HCT116 (cell line): ENCODE measurements around the gene RAB26. TPM values are rescaled to one million over a fixed set of nuclear protein-coding genes. Genes with fewer than 3 reads are reported as not detected.

Experiments
- ATAC-seq: fragments of 200-7000 bp; cut with Tn5 transposase; 2 replicates; pipeline ENCODE4 v1.9.1; 2020; ENCODE audit warnings: mild to moderate bottlenecking, moderate library complexity
- BruUV-seq: library from RNA; stranded (reverse); fragments of 400-500 nt; replicated peaks from 2 replicates; lab custom pipeline; 2021; lab: Mats Ljungman, UMichigan
- CTCF ChIA-PET: fragments of 300-600 bp; sonication (Branson Sonifier 250); formaldehyde crosslinking; loops from one replicate; lab custom pipeline; 2021; ENCODE audit warnings: antibody characterized with exemption; lab: Charles Lee
- POLR2A ChIA-PET: fragments of 300-600, 350-600 bp; sonication (Branson Sonifier 250); formaldehyde crosslinking; loops from one replicate; lab custom pipeline; 2021; ENCODE audit warnings: antibody characterized with exemption; lab: Charles Lee
- RAD21 ChIA-PET, 2 experiments: fragments of 300-600 bp; sonication (Branson Sonifier 250); formaldehyde crosslinking; loops; one replicate each; lab custom pipeline; 2023; ENCODE audit warnings: low total read pairs in 2 of 2; ENCODE audit not compliant: uncharacterized antibody in 2 of 2, unreplicated experiment in 2 of 2, low non-redundant PET in 1 of 2; lab: Charles Lee
- DNase-seq: peaks from one replicate; pipeline ENCODE4 v3.0.0-alpha.2; 2010; ENCODE audit warnings: low read depth, low spot score
- H2AFZ ChIP-seq: fragments of 200-600 bp; shearing (Covaris generic), sonication (generic); 2 replicates; pipeline ENCODE4 v1.6.1; 2017; ENCODE audit warnings: low read depth, mixed run types, mixed read lengths, antibody characterized with exemption, low read length; ENCODE audit not compliant: poor library complexity, severe bottlenecking
- H3K27ac ChIP-seq: 2 replicates; pipeline ENCODE4 v1.5.1; 2012; ENCODE audit warnings: low read depth, low read length
- H3K27me3 ChIP-seq: fragments of 200-600 bp; sonication (generic); 2 replicates; pipeline ENCODE4 v1.6.1; 2016; ENCODE audit warnings: mixed run types, low read length, mixed read lengths; ENCODE audit not compliant: insufficient read depth
- H3K36me3 ChIP-seq, 2 experiments: fragments of 200-500 bp in 1 of 2; fragments of 200-600 bp in 1 of 2; sonication (Bioruptor generic) in 1 of 2; sonication (generic) in 1 of 2; 2 replicates each; pipeline versions ENCODE4 v1.5.1 to v1.6.1; 2014 to 2016; ENCODE audit warnings: low read length in 2 of 2, inconsistent platforms in 1 of 2, mixed read lengths in 1 of 2, mixed run types in 1 of 2; ENCODE audit not compliant: insufficient read depth in 2 of 2, control insufficient read depth in 1 of 2
- H3K4me1 ChIP-seq, 2 experiments: fragments of 200-600 bp in 1 of 2; sonication (generic) in 1 of 2; 2 replicates each; pipeline versions ENCODE4 v1.5.1 to v1.6.1; 2012 to 2017; ENCODE audit warnings: low read length in 2 of 2, inconsistent platforms in 1 of 2, mild to moderate bottlenecking in 1 of 2, mixed read lengths in 1 of 2, mixed run types in 1 of 2, moderate library complexity in 1 of 2; ENCODE audit not compliant: insufficient read depth in 2 of 2, control insufficient read depth in 1 of 2
- H3K4me2 ChIP-seq: fragments of 200-600 bp; sonication (generic); 2 replicates; pipeline ENCODE4 v1.6.1; 2017; ENCODE audit warnings: mixed run types, low read length, mixed read lengths
- H3K4me3 ChIP-seq, 2 experiments: fragments of 200-600 bp in 1 of 2; sonication (generic) in 1 of 2; replicated peaks in 1 of 2; 2 replicates each; pipeline ENCODE4 v1.5.1; 2011 to 2016; ENCODE audit warnings: low read length in 2 of 2, control low read depth in 1 of 2, low read depth in 1 of 2, mild to moderate bottlenecking in 1 of 2, mixed read lengths in 1 of 2, mixed run types in 1 of 2
- H3K79me2 ChIP-seq: fragments of 200-600 bp; sonication (generic); 2 replicates; pipeline ENCODE4 v1.6.1; 2017; ENCODE audit warnings: mild to moderate bottlenecking, mixed run types, low read length, moderate library complexity, mixed read lengths; ENCODE audit not compliant: insufficient read depth
- H3K9ac ChIP-seq: fragments of 200-600 bp; sonication (generic); 2 replicates; pipeline ENCODE4 v1.6.1; 2016; ENCODE audit warnings: low read length, mixed read lengths
- H3K9me2 ChIP-seq: fragments of 200-600 bp; sonication (generic), shearing (Covaris generic); 2 replicates; pipeline ENCODE4 v1.6.1; 2017; ENCODE audit warnings: mixed run types, mild to moderate bottlenecking, moderate library complexity; ENCODE audit not compliant: insufficient read depth
- H3K9me3 ChIP-seq, 2 experiments: fragments of 200-500 bp in 1 of 2; fragments of 200-600 bp in 1 of 2; sonication (Bioruptor generic) in 1 of 2; sonication (generic) in 1 of 2; 2 replicates each; pipeline ENCODE4 v1.6.1; 2014 to 2017; ENCODE audit warnings: low read length in 2 of 2, mixed read lengths in 2 of 2, inconsistent platforms in 1 of 2, low read depth in 1 of 2, mild to moderate bottlenecking in 1 of 2, mixed run types in 1 of 2, moderate library complexity in 1 of 2; ENCODE audit not compliant: control insufficient read depth in 1 of 2, insufficient read depth in 1 of 2
- H4K20me1 ChIP-seq: fragments of 200-600 bp; sonication (generic), shearing (Covaris generic); 2 replicates; pipeline ENCODE4 v1.6.1; 2017; ENCODE audit warnings: mixed run types, mild to moderate bottlenecking, moderate library complexity; ENCODE audit not compliant: insufficient read depth
- CBX3 ChIP-seq: IDR thresholded peaks from 2 replicates; pipeline ENCODE4 v1.6.1; 2012; ENCODE audit warnings: low read depth
- CEBPB ChIP-seq: IDR thresholded peaks from 2 replicates; pipeline ENCODE4 v1.6.1; 2012; ENCODE audit warnings: low read depth
- CTCF ChIP-seq, 3 experiments: fragments of 200-600 bp in 1 of 3; sonication (generic) in 1 of 3; IDR thresholded peaks in 2 of 3; conservative IDR thresholded peaks in 1 of 3; 2 replicates each; pipeline ENCODE4 v1.5.1; 2012 to 2017; ENCODE audit warnings: low read depth in 2 of 3, low read length in 2 of 3, antibody characterized with exemption in 1 of 3, borderline replicate concordance in 1 of 3, control low read depth in 1 of 3, mild to moderate bottlenecking in 1 of 3, mixed read lengths in 1 of 3, mixed run types in 1 of 3, moderate library complexity in 1 of 3; ENCODE audit not compliant: insufficient read depth in 1 of 3
- ELF1 ChIP-seq: IDR thresholded peaks from 2 replicates; pipeline ENCODE4 v1.6.1; 2012; ENCODE audit warnings: low read depth, borderline replicate concordance
- EZH2phosphoT487 ChIP-seq: fragments of 200-600 bp; IDR thresholded peaks from 2 replicates; pipeline ENCODE4 v1.6.1; 2018; ENCODE audit warnings: antibody characterized with exemption, borderline replicate concordance
- POLR2A ChIP-seq: IDR thresholded peaks from 2 replicates; pipeline ENCODE4 v1.7.0; 2011; ENCODE audit warnings: borderline replicate concordance; ENCODE audit not compliant: insufficient read depth, insufficient read length; ENCODE audit errors: extremely low read depth
- POLR2AphosphoS5 ChIP-seq: IDR thresholded peaks from 2 replicates; pipeline ENCODE4 v1.6.1; 2011; ENCODE audit warnings: mild to moderate bottlenecking, low read depth, low read length, moderate library complexity
- REST ChIP-seq: IDR thresholded peaks from 2 replicates; pipeline ENCODE4 v1.6.1; 2012; ENCODE audit warnings: low read depth
- SIN3A ChIP-seq: IDR thresholded peaks from 2 replicates; pipeline ENCODE4 v1.6.1; 2012; ENCODE audit warnings: low read depth
- SRF ChIP-seq: IDR thresholded peaks from 2 replicates; pipeline ENCODE4 v1.6.1; 2012; ENCODE audit warnings: low read depth
- TCF7L2 ChIP-seq: IDR thresholded peaks from 2 replicates; pipeline ENCODE4 v1.7.0; 2011; ENCODE audit warnings: borderline replicate concordance, inconsistent platforms; ENCODE audit not compliant: insufficient read depth, insufficient read length; ENCODE audit errors: extremely low read depth
- ZNF274 ChIP-seq: fragments of 200-500 bp; sonication (Bioruptor generic); IDR thresholded peaks from 2 replicates; pipeline ENCODE4 v1.6.1; 2014; ENCODE audit warnings: mild to moderate bottlenecking, low read depth, low read length, inconsistent platforms
- intact Hi-C: fragments of 100-400 bp; cut with micrococcal nuclease; formaldehyde crosslinking; loops from 2 replicates; pipeline ENCODE4 v1.10.0; 2022
- total RNA-seq: library from RNA; stranded (reverse); gene quantifications from one replicate; pipeline ENCODE4 v1.2.1, GENCODE V29; 2021; ENCODE audit not compliant: unreplicated experiment

The RAB26 gene
- total RNA-seq, 1 experiment from 2014 or later = 44.9 TPM

GRCh38 chr16:2175454-2175853, 27.0 kb downstream of the RAB26 start:
- H3K9me2 ChIP-seq = no peaks in the 10 kb centered on the region
- POLR2A ChIA-PET = interaction anchor here (1.5 kb wide), 1 partner anchor 20 kb away, joined by 5 read pairs; the partner anchor contains the start of gene TRAF7
- H3K27me3 ChIP-seq = no peaks in the 10 kb centered on the region
- H3K4me1 ChIP-seq = peaks cover 0 to 5% of the 10 kb centered on the region in 2 experiments; a peak in 1 of 4 replicates
- BruUV-seq = no TSS peak
- peaks cover 8 to 30% of the 10 kb centered on the region in 2 experiments; a peak in 2 of 4 replicates for H3K36me3 ChIP-seq
- no peak for DNase-seq
- intact Hi-C loops = no loop called here
- H3K79me2 ChIP-seq = no peaks in the 10 kb centered on the region
- TF ChIP-seq ELF1 = no peak
- TF ChIP-seq CTCF (IDR thresholded peaks at IDR 0.05 in 2 of 3, conservative IDR thresholded peaks at IDR 0.05 in 1 of 3; ENCODE audit: borderline replicate concordance in 1 of 3, insufficient read depth in 1 of 3, low read depth in 2 of 3, low read length in 2 of 3) = no peak
- TF ChIP-seq SIN3A = no peak
- no peak for TF ChIP-seq SRF
- TF ChIP-seq REST = no peak
- no peak for TF ChIP-seq TCF7L2
- no peak for TF ChIP-seq EZH2phosphoT487
- TF ChIP-seq POLR2AphosphoS5 = no peak
- no peak for TF ChIP-seq CBX3
- TF ChIP-seq ZNF274 = no peak
- TF ChIP-seq CEBPB = no peak
- no peak for TF ChIP-seq POLR2A
- no peak overlapping the region for H3K4me2 ChIP-seq
- no peak overlapping the region for H3K4me3 ChIP-seq
- no peaks in the 10 kb centered on the region for H3K9me3 ChIP-seq
- H4K20me1 ChIP-seq = no peaks in the 10 kb centered on the region
- no peak for ATAC-seq
- H2AFZ ChIP-seq = no peak overlapping the region
- no peak overlapping the region for H3K9ac ChIP-seq
- CTCF ChIA-PET = no interaction called here
- H3K27ac ChIP-seq = no peak overlapping the region
- RAD21 ChIA-PET = no interaction called here
